ENCODE results near the gene WBP2NL. TPM values are rescaled to one million over a fixed set of nuclear protein-coding genes. Genes with fewer than 3 reads are reported as not detected.
"Not testable (repeated sequence)": the region's sequence is repeated elsewhere in the genome, so short reads cannot be mapped to it uniquely, and the experiment has no call there.

Gene WBP2NL, protein sequence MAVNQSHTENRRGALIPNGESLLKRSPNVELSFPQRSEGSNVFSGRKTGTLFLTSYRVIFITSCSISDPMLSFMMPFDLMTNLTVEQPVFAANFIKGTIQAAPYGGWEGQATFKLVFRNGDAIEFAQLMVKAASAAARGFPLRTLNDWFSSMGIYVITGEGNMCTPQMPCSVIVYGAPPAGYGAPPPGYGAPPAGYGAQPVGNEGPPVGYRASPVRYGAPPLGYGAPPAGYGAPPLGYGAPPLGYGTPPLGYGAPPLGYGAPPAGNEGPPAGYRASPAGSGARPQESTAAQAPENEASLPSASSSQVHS
- total RNA-seq: not detected

DNA sequence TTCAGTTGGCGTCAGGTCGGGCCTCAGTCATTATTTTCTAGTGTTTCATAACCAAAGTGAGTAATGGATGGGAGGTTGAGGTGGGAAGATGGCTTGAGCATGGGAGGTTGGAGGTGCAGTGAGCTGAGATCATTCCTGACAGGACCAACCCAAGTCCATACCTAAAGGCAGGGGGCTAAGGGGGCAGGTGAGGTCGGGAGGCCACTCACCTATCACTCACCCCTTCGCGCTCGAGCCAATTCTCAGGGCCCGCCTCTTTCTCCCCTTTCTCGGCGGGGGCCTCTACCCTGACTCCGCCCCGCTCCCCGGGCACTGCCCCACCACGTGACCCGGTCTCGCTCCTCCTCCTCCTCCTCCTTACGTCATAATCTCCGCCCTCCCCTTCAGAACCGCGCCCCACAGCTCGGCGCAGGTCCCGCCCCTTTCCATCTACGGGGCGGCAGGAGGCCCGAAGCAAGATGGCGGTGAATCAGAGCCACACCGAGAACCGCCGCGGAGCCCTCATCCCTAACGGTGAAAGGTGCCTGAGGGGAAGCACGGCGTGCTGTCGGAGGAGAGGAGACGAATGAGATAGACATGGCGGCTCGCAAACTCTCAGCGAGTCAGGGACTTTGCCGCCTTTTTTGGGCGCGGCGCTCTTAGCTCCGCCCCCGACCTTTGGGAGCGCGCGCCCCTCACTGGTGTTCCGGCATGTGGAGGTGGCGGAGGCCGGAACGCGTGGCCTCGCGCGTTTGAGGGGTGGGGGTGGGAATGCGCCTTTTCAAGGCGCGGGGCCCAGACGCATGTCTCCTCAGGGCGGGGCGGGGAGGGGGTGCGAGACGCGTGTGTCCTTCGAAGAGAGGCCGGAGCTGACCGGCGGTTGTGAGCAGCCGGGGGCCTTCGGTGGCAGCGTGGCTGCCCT, at the start of gene WBP2NL:
WBP2NL (plus strand) TSS at position 428 of the 901 bp plus-strand sequence; CDS start at position 459, 31 bp downstream.
- no peaks in the 10 kb centered on the region for H3K4me1 ChIP-seq
- H3K27ac ChIP-seq: no peak within 1 kb of the TSS
- DNase-seq (ENCODE audit: low spot score in 2 of 2): peak; percentile 45 to 81
- H3K27me3 ChIP-seq: no peaks in the 10 kb centered on the region
- no peaks in the 10 kb centered on the region for H3K36me3 ChIP-seq
- intact Hi-C loops (cut with DNase I): no loop called here
- peak within 1 kb of the TSS; percentile 49 to 59 for H3K4me3 ChIP-seq
- H3K9me3 ChIP-seq: no peaks in the 10 kb centered on the region
- TF ChIP-seq, protein P1, sequence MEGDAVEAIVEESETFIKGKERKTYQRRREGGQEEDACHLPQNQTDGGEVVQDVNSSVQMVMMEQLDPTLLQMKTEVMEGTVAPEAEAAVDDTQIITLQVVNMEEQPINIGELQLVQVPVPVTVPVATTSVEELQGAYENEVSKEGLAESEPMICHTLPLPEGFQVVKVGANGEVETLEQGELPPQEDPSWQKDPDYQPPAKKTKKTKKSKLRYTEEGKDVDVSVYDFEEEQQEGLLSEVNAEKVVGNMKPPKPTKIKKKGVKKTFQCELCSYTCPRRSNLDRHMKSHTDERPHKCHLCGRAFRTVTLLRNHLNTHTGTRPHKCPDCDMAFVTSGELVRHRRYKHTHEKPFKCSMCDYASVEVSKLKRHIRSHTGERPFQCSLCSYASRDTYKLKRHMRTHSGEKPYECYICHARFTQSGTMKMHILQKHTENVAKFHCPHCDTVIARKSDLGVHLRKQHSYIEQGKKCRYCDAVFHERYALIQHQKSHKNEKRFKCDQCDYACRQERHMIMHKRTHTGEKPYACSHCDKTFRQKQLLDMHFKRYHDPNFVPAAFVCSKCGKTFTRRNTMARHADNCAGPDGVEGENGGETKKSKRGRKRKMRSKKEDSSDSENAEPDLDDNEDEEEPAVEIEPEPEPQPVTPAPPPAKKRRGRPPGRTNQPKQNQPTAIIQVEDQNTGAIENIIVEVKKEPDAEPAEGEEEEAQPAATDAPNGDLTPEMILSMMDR (IDR thresholded peaks at IDR 0.05): no peak

DNA sequence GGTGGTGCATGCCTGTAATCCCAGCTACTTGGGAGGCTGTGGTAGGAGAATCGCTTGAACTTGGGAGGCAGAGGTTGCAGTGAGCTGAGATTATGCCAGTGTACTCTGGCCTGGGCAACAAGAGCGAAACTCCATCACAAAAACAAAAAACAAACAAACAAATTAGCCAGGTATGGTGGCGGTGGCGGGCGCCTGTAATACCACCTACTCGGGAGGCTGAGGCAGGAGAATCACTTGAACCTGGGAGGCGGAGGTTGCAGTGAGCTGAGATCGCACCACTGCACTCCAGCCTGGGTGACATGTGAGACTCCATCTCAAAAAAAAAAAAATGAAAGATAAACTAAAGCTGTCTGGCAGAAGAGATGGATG, 49.7 kb upstream of the WBP2NL start:
- H3K4me3 ChIP-seq; H3K27ac ChIP-seq; H3K4me1 ChIP-seq; H3K27me3 ChIP-seq; H3K36me3 ChIP-seq; H3K9me3 ChIP-seq; DNase-seq (ENCODE audit: low spot score in 2 of 2): not testable (repeated sequence)
- intact Hi-C loops (cut with DNase I): loop anchor here (5.0 kb wide), 1 partner anchor 123 kb away; the partner anchor contains the start of genes NAGA and PHETA2

DNA sequence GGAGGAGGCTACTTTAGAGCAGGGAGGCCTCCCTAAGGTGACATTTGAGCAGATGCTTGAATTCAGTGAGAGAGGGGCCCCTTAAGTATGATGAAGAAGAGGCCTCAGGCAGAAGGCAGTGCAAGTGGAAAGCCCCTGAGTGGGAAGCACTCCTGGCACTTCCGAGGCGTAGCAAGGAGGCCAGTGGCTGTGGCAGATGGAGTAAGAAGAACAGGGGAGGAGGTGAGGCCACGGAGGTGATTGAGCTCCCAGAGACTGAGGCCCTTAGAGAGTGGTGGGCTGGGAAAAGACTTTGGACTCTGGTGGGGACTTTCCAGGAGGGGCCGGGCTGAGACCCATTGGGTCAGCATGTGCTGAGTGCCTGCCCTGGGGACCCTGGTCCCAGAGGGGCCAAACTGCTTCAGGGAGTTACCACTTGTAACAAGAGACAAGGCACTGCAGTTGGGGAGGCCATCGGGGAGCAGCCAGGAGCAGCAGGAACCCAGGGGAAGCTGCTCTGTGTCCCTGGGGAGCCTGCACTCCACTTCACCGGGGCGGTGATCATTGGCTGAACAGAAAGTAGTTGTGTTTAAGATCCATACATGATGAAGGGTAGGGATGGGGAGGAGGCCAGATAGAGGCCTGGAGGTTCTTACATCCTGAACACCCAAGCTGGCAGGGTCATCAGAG, 49.2 kb upstream of the WBP2NL start:
- Histone ChIP-seq H3K27ac (no peak overlapping the region), H3K4me1 (peaks cover 0 to 8% of the 10 kb centered on the region in 2 donors), H3K27me3 (no peaks in the 10 kb centered on the region), H3K9me3 (no peaks in the 10 kb centered on the region), H3K36me3 (no peaks in the 10 kb centered on the region), H3K4me3 (no peak overlapping the region)
- no peak for DNase-seq (ENCODE audit: low spot score in 2 of 2)
- intact Hi-C loops (cut with DNase I): loop anchor here (5.0 kb wide), 1 partner anchor 123 kb away; the partner anchor contains the start of genes NAGA and PHETA2
- TF ChIP-seq, protein P1 (IDR thresholded peaks at IDR 0.05): no peak

DNA sequence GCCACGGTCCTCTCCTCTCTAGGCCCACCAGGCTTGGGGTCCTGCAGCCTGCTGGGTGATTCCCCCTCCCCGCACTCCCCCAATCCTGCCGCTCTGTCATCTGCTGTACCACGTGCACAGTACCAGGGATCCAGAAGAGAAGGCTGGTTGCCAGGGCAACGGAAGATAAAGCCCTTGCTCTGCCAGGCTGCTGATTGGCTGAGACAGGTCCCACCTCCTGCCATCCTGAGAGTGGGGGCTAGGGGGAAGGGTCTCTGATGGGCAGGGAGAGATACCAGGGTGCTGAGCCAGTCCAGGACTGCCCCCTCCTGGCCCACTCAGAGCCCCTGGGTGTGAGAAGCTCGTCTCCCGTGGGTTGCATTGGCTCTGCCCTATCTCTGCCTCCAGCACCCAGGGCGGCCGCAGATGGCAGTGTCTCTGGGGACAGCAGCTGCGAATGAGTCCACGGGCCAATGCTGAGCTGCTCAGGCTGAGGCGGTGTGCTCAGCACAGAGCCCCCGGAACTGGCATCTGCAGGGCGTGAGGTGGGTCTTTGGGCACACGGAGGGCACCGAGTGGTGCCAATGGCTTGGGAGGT, 46.6 kb upstream of the WBP2NL start, which contains the start of gene SMIM45:
SMIM45 (plus strand) TSS at position 253 of the 577 bp plus-strand sequence.
- TF ChIP-seq, protein P1 (IDR thresholded peaks at IDR 0.05): no peak
- intact Hi-C loops (cut with DNase I): no loop called here
- H3K27me3 ChIP-seq: no peaks in the 10 kb centered on the region
- H3K27ac ChIP-seq: no peak within 1 kb of the TSS
- no peak within 1 kb of the TSS for H3K4me3 ChIP-seq
- no peaks in the 10 kb centered on the region for H3K4me1 ChIP-seq
- DNase-seq (ENCODE audit: low spot score in 2 of 2): no peak
- no peaks in the 10 kb centered on the region for H3K9me3 ChIP-seq
- H3K36me3 ChIP-seq: no peaks in the 10 kb centered on the region

DNA sequence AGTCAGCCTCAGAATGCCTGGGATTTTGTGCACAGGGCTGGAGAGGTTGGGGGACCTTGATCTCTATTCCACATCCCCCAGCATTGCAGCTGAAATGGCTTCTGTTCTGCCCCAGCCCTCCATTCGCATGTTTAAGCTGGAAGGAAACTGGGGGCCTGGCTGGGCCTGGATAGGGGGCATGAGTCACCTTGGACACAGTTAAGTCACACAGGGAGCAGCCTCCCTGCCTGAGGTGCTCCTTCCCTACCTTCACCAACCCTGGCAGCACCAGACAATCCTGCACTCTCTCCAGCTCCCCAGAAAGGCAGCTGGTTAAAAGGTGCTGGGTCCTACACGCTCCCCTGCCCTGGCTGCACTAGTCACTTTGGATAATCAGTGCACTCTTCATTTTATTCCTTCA, 45.9 kb upstream of the WBP2NL start:
- intact Hi-C loops (cut with DNase I): no loop called here
- Histone ChIP-seq H3K4me3 (no peak overlapping the region), H3K9me3 (no peaks in the 10 kb centered on the region), H3K36me3 (no peaks in the 10 kb centered on the region), H3K27me3 (no peaks in the 10 kb centered on the region), H3K27ac (no peak overlapping the region), H3K4me1 (peaks cover 0 to 3% of the 10 kb centered on the region in 2 donors)
- DNase-seq (ENCODE audit: low spot score in 2 of 2): no peak
- TF ChIP-seq, protein P1 (IDR thresholded peaks at IDR 0.05): no peak

All from ascending aorta (tissue), 2 donors.